Middle frontal gyrus (tissue), 1 donor: ENCODE data around the gene ALPG.
"Not testable (repeated sequence)": the region's sequence is repeated elsewhere in the genome, so short reads cannot be mapped to it uniquely, and the experiment has no call there.

Source experiments
- DNase-seq: peaks from one replicate; pipeline ENCODE4 v3.0.0-alpha.2; 2015; ENCODE audit warnings: low spot score; ENCODE audit errors: extremely low spot score

Gene ALPG

DNA sequence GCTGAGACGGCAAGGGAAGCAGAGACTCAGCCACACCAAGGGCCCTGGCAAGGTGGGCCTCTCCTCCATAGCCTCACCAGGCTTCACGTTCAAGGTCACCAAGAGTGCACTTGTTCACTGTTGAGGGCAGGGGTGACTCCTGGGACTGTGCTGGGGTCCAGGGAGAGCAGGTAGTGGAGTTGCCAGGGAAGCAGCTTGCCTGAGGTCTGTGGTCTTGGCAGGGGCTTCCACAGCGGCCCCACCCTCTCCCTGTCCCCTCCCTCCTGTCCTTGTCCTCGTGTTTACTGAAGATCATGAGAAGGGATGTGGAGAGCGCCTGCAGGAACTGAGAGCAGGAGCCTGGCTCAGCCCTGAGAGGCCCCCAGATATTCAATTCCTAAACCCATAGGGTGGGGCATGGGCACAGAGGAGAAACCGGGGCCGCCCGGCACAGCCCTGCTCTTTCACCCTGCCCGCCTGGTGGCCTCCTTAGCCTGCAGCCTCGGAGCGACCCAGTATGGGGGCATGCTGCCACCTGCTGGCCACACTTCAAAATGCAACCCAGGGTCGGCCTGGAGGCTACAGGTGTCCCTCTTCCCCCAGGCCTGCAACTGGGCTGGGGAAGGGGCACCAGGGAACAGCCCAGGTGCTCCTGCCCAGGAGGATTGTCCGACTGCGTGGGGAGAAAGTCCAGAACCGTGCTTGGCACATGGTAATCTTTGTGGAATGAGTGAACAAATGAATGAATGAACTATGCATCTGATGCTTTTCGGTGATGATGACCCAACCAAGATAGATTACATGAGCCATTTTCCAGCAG, 33.8 kb downstream of the ALPG start:
- DNase-seq: not testable (repeated sequence)

DNA sequence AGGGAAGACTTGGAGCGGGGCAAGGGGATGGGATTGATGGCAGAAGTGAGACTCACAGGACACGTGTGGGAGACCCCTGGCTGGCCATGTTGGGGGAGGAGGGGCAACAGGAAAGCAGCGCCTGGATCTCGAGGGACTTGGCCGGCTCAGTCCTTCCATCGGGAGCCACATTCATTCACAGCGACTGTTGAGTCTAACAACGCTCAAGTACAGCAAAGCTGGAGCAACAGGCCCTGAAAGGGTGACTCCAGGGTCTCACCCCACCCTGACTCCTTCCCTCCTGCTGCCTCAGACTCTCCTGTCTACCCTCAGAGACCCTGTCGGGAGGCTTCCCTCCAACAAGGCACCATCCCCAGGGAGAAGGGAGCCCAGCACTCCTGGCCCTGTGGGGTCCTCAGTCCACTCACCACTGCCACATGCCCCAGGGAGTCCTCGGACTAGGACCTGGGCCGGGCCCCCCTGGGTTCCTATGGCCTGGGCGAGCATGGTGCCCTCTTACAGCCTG, 34.6 kb downstream of the ALPG start:
- no peak for DNase-seq

DNA sequence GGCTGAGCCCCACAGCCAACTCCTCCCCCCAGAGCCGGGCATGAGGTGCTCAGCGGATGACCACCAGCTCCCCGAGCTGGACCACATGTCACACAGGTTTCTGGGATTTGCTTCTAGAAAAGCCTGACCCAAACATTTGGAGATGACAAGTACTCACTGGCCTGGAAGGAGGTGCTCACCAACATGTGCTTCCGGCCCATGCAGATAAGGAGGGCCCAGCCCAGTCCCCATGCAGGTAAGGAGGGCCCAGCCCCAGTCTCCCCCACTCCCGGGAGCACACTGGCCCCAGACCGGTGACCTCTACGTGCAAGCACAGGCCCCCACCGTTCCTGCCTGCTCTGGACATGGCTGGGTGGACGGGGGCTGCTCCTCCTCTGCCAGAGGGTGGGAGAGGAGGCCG, 35.3 kb downstream of the ALPG start:
- DNase-seq: not testable (repeated sequence)

DNA sequence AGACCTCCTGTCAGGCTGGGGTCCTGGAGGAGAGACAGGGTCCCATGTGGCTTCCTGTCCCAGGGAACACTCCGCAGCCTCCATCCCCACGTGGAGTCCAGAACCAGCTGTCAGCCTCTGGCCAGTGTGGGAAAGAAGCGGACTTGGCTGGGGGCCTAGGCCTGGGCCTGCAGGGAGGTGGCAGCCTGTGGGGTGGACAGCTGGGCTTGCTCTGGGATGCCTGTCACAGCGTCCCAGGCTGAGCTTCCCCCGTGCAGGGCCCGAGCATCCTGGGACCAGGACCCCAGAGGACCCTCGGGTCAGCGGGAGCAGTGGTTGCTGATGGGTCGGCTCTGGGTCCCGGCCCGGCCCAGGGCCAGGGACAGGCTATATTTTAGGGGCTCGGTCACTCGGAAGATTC, 35.8 kb downstream of the ALPG start:
- DNase-seq: not testable (repeated sequence)

DNA sequence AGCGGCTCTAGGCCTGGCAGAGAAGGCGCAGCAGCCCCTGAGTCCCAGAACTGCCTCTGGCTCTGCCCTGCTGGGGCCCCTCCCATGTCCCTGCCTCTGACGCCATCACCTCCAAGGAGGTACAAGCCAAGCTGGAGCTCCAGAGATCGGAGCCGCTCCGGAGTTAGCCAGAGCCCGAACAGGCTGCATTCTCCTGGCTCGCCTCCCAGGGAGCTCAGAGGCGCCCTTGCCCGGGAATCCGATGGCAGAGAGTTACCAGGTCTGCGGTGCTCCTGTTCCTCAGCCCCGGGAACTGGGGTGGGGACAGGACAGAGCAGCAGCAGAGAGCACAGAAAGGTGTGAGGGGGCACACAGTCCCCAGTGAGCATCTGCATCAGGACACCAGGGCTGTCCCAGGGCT, 36.4 kb downstream of the ALPG start:
- DNase-seq: not testable (repeated sequence)

DNA sequence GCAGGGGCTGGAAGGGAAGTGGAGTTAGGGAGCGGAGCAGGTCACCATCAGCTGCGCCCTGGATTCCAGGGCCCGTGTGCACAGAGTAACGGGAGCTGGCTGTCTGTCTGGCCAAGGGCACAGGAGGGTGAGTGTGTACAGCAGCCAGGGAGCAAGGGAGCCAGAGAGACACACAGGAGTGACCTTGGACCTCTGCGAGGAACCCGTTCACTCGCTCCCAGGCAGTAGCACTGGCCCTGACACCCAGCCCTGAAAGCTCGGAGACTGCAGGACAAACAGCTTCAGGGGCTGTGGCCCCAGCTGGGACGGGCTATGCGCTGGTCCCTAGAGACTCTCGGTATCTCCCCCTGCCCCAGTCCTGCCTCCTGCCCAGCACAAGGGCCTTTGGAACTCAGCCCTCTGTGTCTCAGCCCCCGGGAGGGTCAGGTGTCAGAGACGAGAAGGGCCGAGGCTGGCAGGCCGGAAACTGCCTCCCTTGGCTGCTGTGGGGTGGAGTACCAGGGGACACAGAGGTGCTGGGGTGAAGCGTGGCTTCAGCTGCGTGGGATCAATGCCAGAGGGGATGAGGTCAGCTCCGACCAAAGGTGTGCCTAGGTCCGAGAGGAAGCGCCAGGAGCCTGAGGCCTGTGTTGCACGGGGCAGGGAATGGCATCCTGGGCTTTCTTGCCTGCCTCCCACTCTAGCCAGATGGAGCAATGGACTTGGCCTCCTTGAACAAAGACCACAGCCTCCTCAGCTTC, 37.2 kb downstream of the ALPG start:
- not testable (repeated sequence) for DNase-seq

DNA sequence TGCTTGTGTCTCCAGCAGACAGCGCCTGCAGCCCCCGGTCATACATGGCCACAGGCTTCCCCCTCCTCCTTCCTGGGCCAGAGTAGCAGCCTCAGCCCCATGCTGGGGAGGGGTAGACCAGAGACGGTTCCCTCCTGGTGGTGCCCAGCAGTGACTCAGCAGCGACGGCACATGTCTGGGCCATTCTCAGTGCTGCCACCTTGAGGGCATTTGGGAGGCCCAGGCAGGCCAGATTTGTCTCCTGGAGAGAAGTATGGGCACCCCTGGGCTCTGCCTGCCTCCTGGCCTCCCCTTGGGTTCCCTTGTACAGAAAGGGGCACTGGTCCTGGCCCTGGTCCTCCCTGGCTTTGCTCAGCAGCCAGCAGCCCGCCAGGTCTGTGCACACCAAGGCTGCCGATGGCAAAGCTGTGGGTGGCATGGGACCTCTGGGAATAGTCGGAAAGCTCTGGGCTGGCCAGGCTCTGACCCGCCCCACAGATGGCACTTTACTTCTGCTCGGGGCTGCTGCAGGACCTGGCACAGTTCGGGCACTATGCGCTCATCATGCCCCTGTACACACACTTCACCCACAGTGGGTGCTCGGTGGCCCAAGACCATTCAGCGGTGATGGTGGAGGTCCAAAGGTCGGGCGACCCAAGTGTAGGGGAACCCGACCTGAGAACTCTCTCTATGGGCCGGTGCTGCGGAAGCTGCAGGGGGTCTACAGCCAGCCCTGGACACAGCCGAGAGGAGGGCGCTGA, 37.9 kb downstream of the ALPG start:
- DNase-seq: no peak

DNA sequence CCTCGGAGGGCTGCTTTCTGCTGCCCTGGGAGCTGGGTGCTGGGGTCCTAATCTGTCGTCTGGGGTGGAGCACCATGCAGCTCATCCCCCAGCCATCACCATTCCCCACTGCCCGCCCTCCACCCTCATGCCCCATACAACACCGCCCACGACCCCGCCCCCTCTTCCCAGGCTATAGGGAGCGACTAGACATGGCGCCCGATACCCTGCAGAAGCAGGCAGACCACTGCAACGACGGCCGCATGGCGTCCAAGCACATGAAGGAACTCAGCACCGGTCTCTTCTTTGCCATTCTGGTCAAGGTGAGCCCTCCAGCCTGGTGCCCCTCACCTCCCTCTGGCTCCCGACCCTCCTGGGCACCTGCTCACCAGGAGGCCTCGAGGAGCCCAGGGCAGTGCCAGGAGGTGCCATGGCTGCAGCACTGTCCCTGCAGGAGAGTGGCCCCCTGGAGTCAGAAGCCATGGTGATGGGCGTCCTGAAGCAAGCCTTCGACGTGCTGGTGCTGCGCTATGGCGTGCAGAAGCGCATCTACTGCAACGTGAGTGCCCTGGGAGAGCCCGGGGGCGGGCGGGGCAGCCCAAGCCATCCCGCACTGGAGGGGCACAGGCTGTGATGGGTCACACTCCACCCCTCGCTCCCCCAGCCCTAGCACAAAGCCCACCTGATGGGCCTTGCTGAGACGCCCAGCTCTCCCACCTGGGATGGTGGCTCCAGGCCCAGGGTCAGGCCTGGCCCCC, 38.7 kb downstream of the ALPG start:
- DNase-seq: not testable (repeated sequence)

DNA sequence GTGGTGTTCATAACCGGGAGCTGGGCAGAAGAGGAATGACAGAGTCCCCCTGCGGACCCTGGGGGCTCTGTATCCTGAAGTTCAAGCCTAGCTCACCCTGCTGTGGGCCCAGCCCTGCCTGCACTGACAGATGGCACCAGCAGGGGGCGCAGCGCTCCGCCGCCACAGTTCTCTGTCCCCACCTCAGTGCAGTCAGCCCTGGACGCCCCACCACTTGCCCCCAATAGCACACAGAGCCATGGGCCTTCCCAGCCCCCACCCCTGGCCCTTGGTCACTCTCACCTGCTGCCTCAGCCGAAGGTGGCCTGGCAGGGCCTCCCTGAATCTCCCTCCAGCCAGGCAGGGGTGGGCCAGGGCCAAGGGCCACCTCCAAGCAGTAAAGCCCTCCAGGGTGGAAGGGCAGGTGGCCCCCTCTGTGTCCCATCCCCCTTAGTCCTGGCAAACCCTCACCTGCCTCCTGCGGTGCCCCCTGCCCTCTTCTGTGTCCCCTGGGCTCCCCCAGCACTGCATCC, 39.7 kb downstream of the ALPG start:
- not testable (repeated sequence) for DNase-seq

DNA sequence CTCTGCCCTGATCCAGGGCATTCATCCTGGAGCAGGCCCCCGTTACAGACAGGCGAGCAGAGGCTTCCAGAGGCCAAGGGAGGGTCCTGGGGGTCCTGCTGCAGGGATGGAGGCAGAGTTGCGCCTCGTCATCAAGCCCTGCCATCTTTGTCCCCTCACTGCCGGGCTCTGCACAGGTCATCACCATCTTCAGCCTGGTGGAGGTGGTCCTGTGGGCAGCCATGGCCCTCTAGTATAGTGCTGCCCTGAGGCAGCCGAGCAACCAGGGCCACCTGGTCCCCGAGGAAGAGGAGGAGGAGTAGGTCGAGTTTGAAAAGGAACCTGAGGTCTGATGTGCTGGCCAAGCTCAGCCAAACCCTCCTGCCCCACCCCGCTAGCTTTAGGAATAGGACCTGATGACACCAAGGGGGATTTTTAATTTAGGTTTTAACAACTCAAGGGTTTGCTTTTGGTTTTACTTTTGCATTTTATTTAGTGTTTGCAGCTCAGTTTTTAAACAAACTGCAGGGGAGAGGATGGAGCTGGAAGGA, 40.5 kb downstream of the ALPG start:
- no peak for DNase-seq

DNA sequence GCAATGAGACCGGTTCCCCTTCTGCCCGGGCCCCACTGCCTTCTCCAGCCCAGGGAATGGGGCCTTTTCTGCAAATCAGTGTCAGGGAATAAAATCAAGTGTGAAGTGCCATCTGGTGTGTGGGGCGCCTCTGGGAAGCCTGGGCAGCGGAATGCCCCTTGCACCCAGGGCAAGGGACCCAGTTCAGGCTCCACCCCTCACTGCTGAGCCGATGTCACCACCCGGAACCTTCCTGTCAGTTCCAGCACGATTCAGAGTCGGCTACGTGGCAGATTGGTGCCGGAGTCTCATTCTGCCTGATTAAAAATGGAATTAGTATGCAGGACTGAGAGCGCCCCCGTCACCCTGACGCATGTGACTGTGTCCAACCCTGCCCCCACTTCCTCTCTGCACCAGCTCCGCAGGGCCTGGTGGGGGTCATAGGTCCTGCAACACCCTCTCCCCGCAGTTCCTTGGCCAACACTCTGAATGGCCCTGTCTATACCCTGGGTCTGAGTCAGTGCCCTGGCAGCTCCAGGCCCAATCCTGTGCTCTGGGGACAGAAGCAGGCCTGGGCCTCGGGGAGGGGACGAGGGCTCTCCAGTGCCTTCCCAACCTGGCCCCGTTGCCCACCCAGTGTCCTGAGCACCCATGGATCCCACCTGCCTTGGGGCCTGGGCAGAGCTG, 41.1 kb downstream of the ALPG start:
- DNase-seq: no peak

DNA sequence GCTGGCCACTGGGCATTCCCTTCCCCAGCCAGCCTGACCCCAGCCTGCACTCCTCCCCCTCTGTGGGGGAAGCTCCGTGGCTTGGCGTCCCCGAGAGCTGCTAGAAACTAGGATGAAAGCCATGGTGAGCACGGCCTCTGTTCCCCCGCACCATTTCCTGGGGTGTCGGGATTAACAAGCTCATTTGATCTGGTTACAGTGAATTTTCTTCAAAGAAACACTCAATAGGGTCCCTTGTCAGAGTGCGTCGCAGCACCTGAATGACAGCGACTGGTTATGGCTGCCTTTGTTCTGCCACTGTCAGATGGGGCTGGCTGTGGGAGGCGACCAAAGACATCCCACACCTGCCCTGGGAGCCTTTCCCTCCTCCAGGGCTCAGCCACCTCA, 41.7 kb downstream of the ALPG start:
- DNase-seq: no peak

DNA sequence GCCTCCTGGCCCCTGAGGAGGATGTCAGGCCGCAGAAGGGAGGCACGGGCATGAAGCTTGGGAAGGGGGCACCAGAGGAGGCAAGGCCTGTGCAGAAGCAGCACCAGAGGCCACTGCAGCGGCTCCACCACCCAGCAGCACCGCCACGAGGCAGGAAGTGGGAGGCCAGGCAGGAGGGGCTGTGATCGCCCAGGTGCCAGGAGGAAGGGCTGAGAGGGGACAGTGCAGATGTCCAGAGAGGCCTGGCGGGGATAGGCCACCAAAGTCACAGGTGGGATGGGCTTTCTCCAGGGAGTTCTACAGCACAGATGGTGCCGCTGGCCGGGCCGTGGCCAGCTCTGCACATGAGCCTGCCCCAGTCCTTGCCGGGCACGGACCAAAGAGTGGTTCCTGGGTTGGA, 43.3 kb downstream of the ALPG start:
- no peak for DNase-seq

DNA sequence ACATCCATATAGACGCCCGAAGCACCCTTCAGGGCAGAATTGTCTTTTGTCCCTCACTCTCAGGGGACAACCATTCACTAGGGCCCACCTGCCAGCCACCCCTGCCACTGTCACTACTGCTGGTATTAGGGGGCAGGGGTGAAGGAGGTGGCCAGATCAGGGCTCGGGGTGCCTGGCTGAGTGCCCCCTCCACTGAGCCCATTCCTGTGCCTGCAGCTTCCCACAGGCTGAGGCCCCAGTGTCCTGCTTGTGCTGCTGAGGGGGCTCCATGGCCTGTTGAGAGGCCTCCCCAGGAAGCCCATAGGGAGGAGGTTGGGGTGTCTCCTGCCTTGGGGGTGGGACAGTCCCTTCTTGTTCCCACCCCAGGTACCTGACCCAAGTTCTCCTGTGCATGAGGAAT, 45.0 kb downstream of the ALPG start:
- not testable (repeated sequence) for DNase-seq

DNA sequence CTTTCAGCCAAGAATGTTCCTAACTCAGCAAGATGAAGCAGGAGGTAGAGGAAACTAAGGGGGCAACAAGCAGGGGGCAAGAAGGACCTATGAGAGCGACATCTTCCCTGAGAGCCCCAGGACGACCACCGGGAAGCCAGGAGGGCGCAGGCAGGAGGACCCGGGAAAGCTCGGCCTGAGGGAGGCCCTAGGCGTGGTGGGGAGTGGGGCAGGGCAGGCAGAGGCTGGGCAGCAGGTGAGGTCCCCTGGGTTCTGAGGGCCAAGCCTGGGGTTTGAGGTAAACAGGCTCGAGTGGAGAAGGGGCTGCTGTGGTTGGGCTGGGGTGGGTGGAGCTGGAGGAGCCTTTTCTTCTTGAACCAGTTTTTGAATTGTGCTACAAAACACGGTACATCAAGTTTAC, 48.0 kb downstream of the ALPG start:
- DNase-seq: no peak

DNA sequence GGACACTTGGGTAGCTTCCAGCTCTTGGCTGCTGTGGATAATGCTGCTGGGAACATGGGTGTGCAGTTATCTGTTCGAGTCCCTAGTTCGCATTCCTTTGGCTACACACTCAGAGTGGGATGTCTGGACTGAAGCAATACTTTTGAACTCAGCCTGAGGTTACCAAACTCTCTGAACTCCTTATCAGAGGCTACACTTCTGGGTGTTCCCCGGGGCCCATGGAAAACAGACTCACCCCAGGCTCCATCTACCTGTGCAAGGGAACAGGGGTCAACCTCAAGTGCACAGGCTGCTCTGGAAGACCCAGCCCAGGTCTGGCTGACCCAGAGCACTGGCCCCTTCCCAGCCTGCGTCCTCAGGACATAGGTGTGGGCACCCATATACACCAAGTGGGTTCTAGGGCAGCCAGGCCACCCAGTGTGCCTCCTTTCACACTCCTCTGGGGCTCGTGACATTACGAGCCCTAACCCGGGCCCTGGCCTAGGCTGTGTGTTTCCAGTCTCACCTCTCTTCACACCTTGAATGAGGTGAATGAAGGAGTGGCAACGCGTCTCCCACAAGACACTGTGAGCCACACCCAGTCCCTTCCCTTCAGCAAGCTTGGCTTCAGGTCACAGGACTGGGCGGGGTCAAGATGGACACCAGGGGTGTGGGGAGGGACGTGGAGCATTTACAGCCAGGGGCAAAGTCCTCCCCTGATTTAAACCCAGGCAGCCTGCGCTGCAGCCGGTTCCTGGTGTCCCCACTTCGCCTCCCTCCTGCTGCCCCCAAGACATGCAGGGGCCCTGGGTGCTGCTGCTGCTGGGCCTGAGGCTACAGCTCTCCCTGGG, 49.0 kb downstream of the ALPG start, which contains the start of gene ALPI:
Gene ALPI, plus strand, starts transcription at position 728 of the 830 bp plus-strand sequence. Its CDS starts 47 bp downstream, at position 775.
- DNase-seq: no peak

DNA sequence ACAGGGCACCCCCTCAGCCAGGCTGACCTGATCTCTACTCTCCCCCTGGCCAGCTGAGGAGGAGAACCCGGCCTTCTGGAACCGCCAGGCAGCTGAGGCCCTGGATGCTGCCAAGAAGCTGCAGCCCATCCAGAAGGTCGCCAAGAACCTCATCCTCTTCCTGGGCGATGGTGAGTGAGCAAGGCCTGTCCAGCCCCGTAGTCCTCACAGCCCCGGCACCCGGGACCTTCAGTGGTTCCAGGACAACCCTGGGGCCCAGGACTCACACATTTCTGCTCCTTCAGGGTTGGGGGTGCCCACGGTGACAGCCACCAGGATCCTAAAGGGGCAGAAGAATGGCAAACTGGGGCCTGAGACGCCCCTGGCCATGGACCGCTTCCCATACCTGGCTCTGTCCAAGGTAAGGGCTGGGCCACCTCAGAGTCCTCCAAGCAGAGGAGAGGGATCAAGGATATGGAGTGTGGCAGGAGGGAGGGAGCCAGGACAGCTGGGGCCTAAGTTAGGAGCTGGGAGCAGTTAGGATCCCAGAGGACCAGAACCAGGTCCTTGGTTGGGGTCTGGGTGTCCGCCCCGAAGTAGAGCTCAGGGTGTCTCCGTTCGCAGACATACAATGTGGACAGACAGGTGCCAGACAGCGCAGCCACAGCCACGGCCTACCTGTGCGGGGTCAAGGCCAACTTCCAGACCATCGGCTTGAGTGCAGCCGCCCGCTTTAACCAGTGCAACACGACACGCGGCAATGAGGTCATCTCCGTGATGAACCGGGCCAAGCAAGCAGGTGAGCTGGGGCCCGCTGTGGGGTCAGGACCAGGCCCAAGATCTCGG, 49.9 kb downstream of the ALPG start:
- no peak for DNase-seq
